Ishikawa (cell line): ENCODE results near the gene AVEN.

Source experiments
- CEBPB ChIP-seq: IDR thresholded peaks from 2 replicates; pipeline ENCODE4 v1.6.1; 2012
- EGR1 ChIP-seq: IDR thresholded peaks from 2 replicates; pipeline ENCODE4 v1.6.1; 2012
- EP300 ChIP-seq: IDR thresholded peaks from 2 replicates; pipeline ENCODE4 v1.6.1; 2012; ENCODE audit warnings: borderline replicate concordance
- MAX ChIP-seq: IDR thresholded peaks from 2 replicates; pipeline ENCODE4 v1.6.1; 2012
- RAD21 ChIP-seq: IDR thresholded peaks from 2 replicates; pipeline ENCODE4 v1.6.1; 2012; ENCODE audit warnings: low read depth
- REST ChIP-seq: IDR thresholded peaks from 2 replicates; pipeline ENCODE4 v1.6.1; 2012; ENCODE audit warnings: low read depth, mild to moderate bottlenecking
- TAF1 ChIP-seq: IDR thresholded peaks from 2 replicates; pipeline ENCODE4 v1.6.1; 2012; ENCODE audit warnings: low read depth, mild to moderate bottlenecking
- TEAD4 ChIP-seq: IDR thresholded peaks from 2 replicates; pipeline ENCODE4 v1.6.1; 2012
- YY1 ChIP-seq: IDR thresholded peaks from 2 replicates; pipeline ENCODE4 v1.6.1; 2012; ENCODE audit warnings: low read depth

GRCh38 chr15:33860754-33861153 lies 178.2 kb downstream of the AVEN start:
- TF ChIP-seq MAX (no peak), TEAD4 (no peak), EP300 (no peak), YY1 (no peak), EGR1 (no peak), REST (no peak), RAD21 (no peak), CEBPB (no peak), TAF1 (no peak)
